ENCODE results near the gene FKBP5.
"Not testable (repeated sequence)": the region's sequence is repeated elsewhere in the genome, so short reads cannot be mapped to it uniquely, and the experiment has no call there.

The FKBP5 gene

DNA sequence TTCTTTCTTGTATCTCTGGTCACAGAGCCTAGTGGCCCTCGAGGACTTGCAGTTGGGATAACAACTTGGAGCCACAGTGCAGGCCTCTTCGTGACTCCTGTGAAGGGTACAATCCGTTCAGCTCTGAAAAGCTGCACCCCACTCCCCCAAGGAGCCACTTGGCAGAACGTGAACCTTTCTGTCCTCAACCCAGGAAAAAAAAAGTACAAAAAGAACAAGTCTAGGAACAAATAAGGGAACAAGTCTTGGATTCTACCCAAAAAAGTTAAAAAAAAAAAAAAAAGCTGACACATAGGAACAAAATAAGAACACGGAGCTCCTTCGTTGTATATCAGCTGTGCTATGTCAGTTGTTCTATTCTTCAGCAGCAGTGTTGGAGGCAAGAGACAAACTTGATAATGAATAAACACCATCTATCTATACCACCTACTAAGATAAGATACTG, 98.1 kb downstream of the FKBP5 start:
- DNase-seq (ENCODE audit: extremely low read depth in 1 of 2, low read depth in 1 of 2), result no peak

DNA sequence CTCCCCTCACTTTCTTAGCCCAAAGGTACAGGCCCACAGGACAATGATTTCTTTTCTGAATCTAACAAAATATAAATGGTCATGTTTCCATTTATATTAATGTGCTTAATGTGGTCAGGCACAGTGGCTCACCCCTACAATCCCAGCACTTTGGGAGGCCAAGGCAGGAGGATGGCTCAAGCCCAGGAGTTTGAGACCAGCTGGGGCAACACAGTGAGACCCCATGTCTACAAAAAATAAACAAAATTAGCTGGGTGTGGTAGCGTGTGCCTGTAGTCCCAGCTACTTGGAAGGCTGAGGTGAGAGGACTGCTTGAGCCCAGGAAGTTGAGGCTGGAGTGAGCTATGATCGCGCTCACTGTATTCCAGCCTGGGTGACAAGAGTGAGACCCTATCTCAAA, 98.8 kb downstream of the FKBP5 start:
- DNase-seq (ENCODE audit: extremely low read depth in 1 of 2, low read depth in 1 of 2), result no peak

DNA sequence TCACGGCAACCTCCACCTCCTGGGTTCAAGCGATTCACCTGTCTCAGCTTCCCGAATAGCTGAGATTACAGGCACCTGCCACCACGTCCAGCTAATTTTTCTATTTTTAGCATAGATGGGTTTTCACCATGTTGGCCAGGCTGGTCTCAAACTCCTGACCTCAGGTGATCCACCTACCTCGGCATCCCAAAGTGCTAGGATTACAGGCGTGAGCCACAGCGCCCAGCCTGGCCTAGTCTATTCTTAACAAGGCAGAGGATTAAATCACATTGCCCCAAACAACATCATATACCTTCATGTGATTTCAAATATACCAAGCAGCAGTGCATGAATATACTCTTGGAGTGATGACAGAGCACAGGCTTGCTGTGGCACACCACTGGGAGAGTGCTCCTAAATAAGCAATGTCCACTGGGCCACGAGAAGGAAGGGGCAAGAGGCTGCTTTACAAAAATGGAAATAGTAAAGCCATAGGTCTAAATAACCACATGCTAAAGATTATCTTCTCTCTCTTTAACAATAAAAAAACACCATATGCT, 99.4 kb downstream of the FKBP5 start:
- no peak for DNase-seq (ENCODE audit: extremely low read depth in 1 of 2, low read depth in 1 of 2)

DNA sequence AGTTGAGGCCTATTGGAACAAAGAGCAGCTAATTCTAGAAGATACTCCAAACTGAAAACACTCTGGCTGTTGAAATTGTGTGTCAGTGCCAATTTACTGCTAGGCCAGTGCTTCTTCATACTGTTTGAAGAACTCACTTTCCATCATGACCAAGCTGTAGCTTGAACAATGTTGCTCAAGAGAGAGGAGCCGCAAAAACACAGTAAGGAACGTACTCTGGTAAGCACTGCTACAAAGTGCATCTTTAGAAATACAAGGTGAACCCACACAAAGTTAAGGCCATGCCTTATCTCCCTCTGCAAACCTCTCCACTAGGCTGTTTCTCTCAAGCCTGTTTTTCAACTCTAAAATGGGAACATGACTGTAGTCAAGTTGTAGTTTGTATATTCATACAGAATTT, 101.5 kb downstream of the FKBP5 start:
- DNase-seq (ENCODE audit: extremely low read depth in 1 of 2, low read depth in 1 of 2), result no peak

DNA sequence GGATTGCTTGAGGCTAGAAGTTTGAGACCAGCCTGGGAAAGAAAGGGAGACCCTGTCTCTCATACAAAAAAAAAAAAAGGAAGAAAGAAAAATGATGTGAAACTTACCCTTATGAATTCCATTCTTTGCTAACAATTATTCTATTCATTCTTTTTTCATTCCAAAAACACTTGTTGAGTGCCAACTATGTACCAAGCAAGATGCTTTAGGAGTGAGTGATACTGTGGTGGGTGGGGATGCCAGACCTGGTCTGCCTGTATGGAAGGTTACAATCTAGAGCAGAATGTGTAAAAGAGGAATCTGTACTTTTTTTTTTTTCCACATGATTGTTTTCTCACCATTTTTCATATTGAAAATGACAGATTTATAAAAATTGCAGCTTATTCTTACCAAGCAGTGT, 102.2 kb downstream of the FKBP5 start:
- DNase-seq (ENCODE audit: extremely low read depth in 1 of 2, low read depth in 1 of 2), result no peak

DNA sequence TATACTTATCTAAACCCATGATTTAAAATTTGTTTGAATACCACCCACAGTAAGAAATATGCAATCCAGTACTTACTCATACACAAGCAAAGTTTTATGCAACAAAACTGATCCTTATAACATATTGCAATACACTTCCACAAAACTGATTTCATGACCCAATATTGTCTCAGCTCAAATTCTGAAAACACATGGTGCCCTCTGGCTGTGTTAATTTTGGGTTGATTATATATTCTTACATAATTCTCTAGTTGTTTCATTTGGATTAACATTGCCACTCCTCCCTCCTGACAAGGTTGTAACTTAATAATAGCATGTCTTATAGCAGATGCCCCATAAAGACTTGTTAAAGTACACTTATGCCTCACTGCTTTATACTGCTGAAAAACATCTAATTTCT, 103.1 kb downstream of the FKBP5 start:
- no peak for DNase-seq (ENCODE audit: extremely low read depth in 1 of 2, low read depth in 1 of 2)

DNA sequence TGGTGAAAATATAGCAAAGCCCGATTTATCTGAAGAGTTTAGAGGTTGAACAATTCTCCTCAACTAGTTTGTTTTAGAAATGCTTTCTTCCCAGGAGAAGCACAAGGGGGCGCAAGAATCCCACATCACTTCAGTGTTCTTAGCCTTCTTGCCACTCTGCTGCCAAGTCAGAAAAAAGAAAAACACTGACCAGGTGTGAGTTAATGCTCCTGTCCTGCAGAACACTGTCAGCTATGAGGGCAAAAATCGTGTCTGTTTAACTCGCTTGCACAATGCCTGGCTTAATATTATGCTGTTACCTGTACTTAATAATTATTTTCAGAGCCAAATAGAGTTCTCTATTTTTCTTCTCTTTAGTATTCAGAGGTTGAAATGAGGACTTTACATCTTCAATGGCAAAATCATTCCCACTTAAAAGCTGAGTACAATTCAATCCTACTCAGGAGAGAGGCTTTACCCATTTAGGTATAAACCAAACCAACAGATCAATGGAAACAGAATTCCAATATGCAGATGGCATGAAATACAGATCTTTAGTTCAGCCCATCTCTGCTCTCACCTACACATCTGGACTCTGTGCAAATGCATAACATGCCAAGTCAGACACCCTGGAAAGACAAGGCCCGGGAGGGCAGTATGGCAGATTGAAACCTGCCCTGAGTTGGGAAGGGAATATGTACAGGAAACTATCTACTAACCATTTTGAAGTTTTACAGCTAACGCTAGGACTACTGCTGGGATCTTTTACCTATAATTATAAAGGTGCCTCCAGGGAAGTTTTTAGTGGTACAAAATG, 104.6 kb downstream of the FKBP5 start:
- peak; percentile 14 to 43 for DNase-seq (ENCODE audit: extremely low read depth in 1 of 2, low read depth in 1 of 2)

DNA sequence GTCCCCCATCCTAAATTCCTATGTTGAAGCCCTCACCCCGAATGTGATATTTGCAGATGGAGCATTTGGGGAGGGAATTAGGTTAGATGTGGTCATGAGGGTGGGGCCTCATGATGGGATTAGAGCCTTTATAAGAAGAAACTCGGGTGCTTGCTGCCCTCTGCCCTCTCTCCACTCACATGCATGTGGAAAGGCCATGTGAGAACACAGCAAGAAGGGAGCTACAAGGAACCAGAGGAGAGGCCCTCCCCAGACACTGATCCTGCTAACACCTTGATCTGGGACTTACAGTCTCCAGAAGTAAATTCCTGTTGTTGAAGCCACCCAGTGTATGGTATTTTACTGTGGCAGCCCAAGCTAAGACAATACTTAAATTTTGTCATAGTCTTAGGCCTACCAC, 106.4 kb downstream of the FKBP5 start:
- no peak for DNase-seq (ENCODE audit: extremely low read depth in 1 of 2, low read depth in 1 of 2)

DNA sequence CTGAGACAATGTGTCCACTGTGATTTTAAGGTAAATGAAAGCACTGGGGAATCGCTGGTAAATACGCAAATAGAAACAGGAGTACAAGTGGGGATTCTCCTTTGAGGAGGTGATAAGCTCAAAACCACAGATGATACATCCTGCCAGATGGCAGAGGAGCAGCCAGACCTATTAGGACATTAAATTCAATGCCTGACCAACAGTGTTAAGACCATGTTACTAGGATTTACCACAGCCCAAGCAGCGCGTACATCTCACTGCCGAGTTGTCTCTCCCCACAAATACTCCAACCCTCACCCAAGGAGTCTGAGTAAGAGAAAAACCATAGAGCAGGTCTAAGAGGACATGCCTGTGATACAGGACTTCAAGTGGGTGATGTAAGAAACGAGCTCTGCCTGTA, 107.1 kb downstream of the FKBP5 start:
- no peak for DNase-seq (ENCODE audit: extremely low read depth in 1 of 2, low read depth in 1 of 2)

DNA sequence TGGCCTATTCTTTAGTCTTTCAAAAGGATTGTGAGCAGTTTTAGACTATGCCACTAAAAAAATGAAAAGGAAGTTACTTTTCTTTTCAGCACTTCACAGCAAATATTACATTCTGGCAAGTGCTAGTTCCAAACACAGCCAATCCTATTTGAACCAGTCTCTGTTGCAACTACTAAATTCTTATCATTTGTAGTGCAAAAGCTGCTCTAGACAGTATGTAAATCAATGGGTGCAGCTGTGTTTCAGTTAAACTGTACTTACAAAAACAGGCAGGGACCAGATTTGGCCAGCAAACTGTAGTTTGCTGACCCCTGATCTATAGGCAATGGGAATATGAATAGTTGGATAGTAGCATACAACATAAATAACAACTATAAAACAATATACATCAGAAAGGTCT, 107.9 kb downstream of the FKBP5 start:
- no peak for DNase-seq (ENCODE audit: extremely low read depth in 1 of 2, low read depth in 1 of 2)

DNA sequence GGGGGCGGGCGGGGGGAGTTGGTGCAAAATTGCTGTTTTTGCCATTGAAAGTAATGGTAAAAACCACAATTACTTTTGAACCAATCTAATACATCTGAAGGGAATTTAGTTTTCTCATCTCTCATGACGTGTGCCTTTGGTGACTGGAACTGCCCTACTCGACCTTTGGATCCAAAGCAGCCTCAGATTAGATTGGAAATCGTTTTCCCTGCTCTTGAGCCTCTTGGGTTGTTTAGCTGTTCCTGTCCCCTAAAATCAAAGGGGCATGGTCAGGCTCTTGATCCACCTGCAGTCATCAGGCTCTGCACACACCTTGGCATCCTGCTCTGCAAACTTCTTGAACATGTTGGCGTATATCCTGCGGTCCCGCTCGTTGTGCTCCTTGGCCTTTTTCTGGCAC, 112.0 kb downstream of the FKBP5 start:
- no peak for DNase-seq (ENCODE audit: extremely low read depth in 1 of 2, low read depth in 1 of 2)

DNA sequence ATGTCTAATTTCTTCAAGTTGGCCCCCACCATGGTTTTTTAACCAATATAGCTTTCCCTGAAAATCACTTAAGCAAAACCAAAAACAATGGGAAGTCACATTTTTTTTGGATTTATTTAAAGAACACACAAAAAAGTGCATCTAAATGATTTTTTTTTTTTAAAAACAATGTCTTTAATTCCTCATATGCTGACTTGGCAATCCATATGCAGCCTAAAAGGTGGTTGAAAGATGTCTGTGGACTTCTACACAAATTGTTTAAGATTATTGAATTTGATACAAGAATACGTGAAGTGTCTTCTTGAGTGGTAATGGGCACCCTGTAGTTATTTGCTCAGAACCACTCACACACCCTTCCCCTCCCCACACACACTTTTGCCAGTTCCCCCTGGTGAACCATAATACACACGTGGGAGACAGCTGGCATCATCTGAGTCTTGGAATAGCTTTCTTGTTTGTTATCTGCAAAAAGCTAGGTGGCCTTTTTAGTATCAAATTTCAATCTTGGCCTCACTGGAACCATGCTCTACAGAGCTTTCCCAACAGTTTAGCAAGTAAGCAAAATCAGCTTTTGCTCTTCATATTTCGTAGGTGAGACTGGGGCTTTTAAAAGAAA, 115.1 kb downstream of the FKBP5 start:
- DNase-seq (ENCODE audit: extremely low read depth in 1 of 2, low read depth in 1 of 2), result no peak

DNA sequence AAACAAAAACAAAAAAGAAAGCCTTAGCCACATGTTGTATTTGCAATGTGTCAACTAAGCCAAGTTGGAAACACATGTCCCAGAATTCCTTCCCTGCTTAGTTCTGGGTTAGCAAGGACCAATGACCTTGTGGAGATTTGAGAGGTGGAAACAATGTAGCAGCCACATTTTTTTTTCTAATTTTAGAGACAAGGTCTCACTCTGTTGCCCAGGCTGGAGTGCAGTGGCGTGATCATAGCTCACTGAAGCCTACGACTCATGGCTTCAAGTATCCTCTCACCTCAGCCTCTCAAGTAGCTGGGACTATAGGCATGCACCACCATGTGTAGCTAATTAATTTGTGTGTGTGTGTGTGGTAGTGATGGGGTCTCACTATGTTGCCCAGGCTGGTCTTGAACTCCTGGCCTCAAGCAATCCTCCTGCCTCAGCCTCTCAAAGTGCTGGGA, 117.8 kb downstream of the FKBP5 start:
- not testable (repeated sequence) for DNase-seq (ENCODE audit: extremely low read depth in 1 of 2, low read depth in 1 of 2)

DNA sequence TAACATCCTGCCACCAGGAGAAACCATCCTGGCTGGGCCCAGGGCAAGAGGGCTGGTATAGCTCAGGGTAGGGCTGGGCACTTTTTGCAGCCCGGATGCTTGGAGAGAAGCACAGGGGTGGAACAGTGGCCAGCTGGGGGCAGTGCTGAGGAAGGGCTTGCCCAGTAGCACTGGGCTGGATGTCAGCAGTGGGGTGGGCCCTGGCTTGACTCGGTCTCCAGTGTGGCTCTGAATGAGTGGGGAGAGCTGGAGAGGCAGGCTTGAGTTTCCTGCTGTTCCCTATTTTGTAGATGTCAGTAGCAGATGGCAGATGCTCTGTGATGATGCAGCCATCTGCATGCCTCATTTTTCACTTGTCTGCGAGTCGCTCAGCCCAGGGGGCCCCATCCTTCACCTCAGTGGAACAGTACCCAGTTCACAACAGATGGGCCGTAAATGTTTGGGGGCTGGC, 119.7 kb downstream of the FKBP5 start:
- DNase-seq (ENCODE audit: extremely low read depth in 1 of 2, low read depth in 1 of 2), result peak in 1 of 2 donors; percentile 10

DNA sequence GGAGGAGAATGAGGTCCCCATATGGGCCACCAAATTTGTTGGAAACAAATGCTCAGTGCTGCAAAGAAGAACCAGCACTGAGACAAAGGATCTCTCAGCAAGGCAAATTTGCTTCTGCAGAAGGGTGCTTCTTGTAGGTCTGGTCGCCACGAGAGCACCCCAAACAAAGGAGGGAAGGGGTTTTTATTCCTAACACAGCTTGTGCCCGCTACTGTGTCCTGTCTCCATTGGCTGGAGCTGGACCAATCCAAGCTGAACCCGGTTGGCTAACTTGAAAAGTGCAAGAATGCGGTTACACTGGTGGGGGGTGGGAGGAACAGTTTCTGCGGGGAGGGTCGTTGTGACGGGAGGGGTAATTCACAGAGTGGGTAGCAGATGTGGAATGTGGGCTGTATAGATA, 121.9 kb downstream of the FKBP5 start:
- no peak for DNase-seq (ENCODE audit: extremely low read depth in 1 of 2, low read depth in 1 of 2)

DNA sequence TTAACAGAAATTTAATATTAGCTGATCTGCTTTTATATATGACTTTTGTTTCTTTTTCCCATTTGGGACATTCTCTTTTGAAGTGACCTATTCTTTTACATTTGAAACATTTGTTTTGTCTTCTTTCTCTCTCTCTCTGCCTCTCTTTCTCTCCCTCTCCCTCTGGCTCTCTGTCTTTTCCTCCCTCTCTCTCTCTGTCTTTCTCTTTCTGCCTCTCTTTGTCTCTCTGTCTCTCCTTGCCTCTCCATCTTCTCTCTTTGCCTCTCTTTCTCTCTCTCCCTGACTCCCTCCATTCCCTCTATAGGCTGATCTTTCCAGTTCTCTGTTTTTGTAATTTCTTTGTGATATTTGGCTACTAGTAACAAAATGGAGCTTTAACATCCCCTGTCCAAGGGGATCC, 124.0 kb downstream of the FKBP5 start:
- no peak for DNase-seq (ENCODE audit: extremely low read depth in 1 of 2, low read depth in 1 of 2)

DNA sequence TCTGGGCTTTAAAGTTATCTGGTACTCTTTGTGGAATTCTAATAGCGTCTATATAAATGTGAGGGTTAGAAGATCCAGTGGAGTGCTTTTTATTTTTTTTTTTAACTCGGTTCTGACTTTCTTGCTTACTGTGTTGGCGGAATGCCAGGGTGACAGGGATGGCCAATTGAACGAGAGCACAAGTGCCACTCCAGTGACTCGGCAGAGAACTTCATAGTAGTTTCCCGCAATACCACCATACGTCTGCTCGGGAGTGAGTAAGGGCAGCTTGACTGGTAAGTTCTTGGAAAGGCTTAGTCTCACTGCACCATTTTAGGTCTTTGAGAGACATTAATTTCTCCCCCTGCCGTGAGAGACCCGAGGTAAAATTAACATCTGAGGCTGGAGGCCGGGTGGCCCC, 126.7 kb downstream of the FKBP5 start:
- DNase-seq (ENCODE audit: extremely low read depth in 1 of 2, low read depth in 1 of 2), result no peak

DNA sequence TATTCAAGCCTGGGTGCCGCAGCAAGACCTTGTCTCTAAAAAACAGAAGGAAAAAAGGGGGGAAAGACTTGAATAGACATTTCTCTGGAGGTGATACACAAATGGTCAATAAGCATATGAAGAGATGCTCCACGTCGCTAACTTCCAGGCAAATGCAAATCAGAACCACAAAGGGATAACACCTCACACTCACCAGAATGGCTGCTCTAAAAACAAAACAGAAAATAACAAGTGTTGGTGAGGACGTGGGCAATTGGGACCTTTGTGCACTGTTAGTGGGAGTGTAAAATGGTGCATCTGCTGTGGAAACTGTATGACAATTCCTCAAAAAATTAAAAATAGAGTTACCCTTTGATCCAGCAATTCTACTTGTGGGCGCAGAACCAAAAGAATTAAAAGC, 127.6 kb downstream of the FKBP5 start:
- DNase-seq (ENCODE audit: extremely low read depth in 1 of 2, low read depth in 1 of 2), result no peak

DNA sequence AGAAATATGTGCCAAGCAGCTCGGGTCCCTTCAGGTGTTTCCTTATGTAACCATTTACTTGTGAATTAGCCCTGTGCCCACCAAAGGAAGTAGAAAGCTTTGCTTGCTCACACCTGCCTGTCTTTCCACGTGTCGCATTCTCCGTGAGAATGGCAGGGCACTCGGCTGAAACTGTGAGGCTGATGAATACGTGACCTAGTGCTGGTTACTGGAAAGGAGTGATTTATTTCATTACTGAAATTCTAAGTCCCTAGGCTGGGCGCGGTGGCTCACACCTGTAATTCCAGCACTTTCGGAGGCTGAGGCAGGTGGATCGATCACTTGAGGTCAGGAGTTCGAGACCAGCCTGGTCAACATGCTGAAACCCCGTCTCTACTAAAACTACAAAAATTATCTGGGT, 130.1 kb downstream of the FKBP5 start:
- DNase-seq (ENCODE audit: extremely low read depth in 1 of 2, low read depth in 1 of 2), result no peak

DNA sequence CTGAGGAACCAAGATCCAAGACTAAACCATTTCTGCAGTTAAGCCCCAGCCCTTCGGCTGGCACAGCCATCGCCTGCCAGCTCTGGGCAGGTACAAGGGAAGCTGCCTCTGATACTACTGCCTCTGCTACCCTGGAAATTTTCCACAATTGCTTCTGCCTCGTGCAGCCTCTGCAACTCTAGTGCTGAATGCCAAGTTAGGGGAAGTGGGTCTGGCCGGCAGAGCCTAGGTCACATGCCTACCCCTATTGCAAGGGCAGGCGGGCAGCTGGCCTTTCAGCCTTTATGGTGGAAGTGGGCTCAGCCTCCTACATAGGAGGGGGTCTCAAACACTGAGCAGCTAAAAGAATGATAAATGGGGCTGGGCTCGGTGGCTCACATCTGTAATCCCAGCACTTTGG, 131.5 kb downstream of the FKBP5 start:
- no peak for DNase-seq (ENCODE audit: extremely low read depth in 1 of 2, low read depth in 1 of 2)

DNA sequence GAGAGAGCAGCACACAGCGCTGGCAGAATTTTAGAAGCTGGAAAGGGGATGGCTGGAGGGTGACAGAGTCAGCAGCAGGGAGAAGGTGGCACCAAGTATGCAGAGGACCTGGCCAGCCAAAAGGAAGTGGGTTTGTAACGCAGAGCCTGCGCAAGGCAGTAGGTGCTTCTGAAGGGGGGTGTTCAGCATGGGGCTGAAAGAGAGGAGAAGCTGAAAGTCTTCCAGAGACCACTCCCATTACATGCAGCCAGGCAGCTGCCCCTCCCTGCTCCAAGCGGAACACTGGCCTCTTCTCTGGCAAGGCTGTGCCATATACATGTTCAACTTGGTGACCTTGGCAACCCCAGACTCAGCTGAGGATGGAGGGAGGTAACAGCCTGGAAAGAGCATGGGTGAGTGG, 133.9 kb downstream of the FKBP5 start:
- DNase-seq (ENCODE audit: extremely low read depth in 1 of 2, low read depth in 1 of 2), result no peak

DNA sequence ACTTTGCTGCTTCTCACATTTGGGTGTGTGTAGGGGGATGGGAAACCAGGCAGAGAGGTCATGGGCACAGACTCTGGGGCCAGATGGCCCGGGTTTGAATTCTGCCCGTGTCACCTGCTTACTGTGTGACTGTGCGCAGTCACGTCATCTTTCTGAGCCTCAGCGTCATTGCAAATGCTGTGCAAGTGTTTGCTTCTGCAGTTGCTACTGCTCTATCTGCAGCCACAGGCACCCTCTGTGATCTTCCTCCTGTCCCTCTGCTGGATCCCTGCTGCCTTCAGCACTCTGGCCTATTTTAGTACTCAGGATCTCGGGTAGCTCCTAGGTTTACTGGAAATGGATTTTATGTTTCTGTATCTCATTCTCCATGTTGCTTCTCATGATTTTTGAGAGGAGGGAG, 135.4 kb downstream of the FKBP5 start:
- no peak for DNase-seq (ENCODE audit: extremely low read depth in 1 of 2, low read depth in 1 of 2)

Measured in stimulated activated CD8-positive, alpha-beta memory T cell treated with anti-CD3 and anti-CD28 coated beads, Interleukin-7, amount 100 ng/mL, for 48 hours (primary cell).